HepG2 (cell line): Measurements from ENCODE around the gene RAD51AP1. TPM values are rescaled to one million over a fixed set of nuclear protein-coding genes. Genes with fewer than 3 reads are reported as not detected.

Source experiments
- ELF3 ChIP-seq: IDR thresholded peaks from 2 replicates; pipeline ENCODE4 v1.6.1; 2016; ENCODE audit warnings: missing genetic modification reagents, missing compliant biosample characterization
- HOXA5 ChIP-seq: sonication (generic); formaldehyde crosslinking; IDR thresholded peaks from 2 replicates; pipeline ENCODE4 v1.4.0; 2020; ENCODE audit warnings: missing genetic modification reagents
- PRMT3 ChIP-seq: sonication (generic); formaldehyde crosslinking; IDR thresholded peaks from 2 replicates; pipeline ENCODE4 v1.8.1; 2022; ENCODE audit warnings: low read depth, mild to moderate bottlenecking, moderate library complexity, missing genetic modification reagents, borderline replicate concordance
- SMAD9 ChIP-seq: sonication (generic); formaldehyde crosslinking; IDR thresholded peaks from 2 replicates; pipeline ENCODE4 v1.5.1; 2020; ENCODE audit warnings: mild to moderate bottlenecking, missing genetic modification reagents
- TAF15 ChIP-seq: fragments of 200-400 bp; formaldehyde crosslinking; IDR thresholded peaks from one replicate; pipeline ENCODE4 v1.6.1; 2018; ENCODE audit warnings: mild to moderate bottlenecking, low read depth, low read length; ENCODE audit not compliant: poor library complexity, severe bottlenecking
- ZBTB7B ChIP-seq: sonication (generic); formaldehyde crosslinking; IDR thresholded peaks from 2 replicates; pipeline ENCODE4 v1.4.0; 2020; ENCODE audit warnings: missing genetic modification reagents
- polyA plus RNA-seq, 8 experiments: library from polyadenylated mRNA; depleted of rRNA in 3 of 8; stranded (reverse) in 7 of 8; unstranded in 1 of 8; fragments of >200 nt; fragmentation: Illumina TruSeq in 4 of 8; extraction: Trizol in 4 of 8; gene quantifications; 2 replicates each; pipeline versions ENCODE4 v1.2.1 to v1.2.3, GENCODE V29; 2011 to 2016; ENCODE audit warnings: low read depth in 4 of 8, missing spikeins in 1 of 8, mixed read lengths in 1 of 8; ENCODE audit not compliant: insufficient read depth in 1 of 8
- total RNA-seq, 5 experiments: library from RNA; depleted of rRNA; stranded (reverse); fragments of >200 nt; fragmentation: Illumina TruSeq; extraction: Trizol; gene quantifications; 2 replicates each; pipeline ENCODE4 v1.2.3, GENCODE V29; 2016; ENCODE audit warnings: low read depth in 1 of 5
- TF ChIP-seq, protein P1 (sequence below), 2 experiments: sonication (generic) in 1 of 2; formaldehyde crosslinking in 1 of 2; IDR thresholded peaks; 2 replicates each; pipeline versions ENCODE4 v1.6.1 to v1.9.0; 2014 to 2022; ENCODE audit warnings: antibody characterized with exemption in 1 of 2, borderline replicate concordance in 1 of 2, inconsistent platforms in 1 of 2, low read depth in 1 of 2, missing genetic modification reagents in 1 of 2
- TF ChIP-seq, protein P2 (sequence below): sonication (generic); formaldehyde crosslinking; IDR thresholded peaks from 2 replicates; pipeline ENCODE4 v1.4.0; 2020; ENCODE audit warnings: missing genetic modification reagents, borderline replicate concordance
- TF ChIP-seq, protein P3 (sequence below), 2 experiments: fragments of 450-650 bp in 1 of 2; sonication (generic) in 1 of 2; formaldehyde crosslinking in 1 of 2; IDR thresholded peaks; 2 replicates each; pipeline versions ENCODE4 v1.6.1 to v1.8.0; 2016 to 2022; ENCODE audit warnings: antibody characterized with exemption in 1 of 2, mild to moderate bottlenecking in 1 of 2, missing genetic modification reagents in 1 of 2

RAD51AP1 gene
- total and polyA plus RNA-seq, 2 of the 13 experiments (the other 11 are each of a cell fraction or from before 2014, with no cell fraction given) = 16.6 to 49.3 TPM

DNA sequence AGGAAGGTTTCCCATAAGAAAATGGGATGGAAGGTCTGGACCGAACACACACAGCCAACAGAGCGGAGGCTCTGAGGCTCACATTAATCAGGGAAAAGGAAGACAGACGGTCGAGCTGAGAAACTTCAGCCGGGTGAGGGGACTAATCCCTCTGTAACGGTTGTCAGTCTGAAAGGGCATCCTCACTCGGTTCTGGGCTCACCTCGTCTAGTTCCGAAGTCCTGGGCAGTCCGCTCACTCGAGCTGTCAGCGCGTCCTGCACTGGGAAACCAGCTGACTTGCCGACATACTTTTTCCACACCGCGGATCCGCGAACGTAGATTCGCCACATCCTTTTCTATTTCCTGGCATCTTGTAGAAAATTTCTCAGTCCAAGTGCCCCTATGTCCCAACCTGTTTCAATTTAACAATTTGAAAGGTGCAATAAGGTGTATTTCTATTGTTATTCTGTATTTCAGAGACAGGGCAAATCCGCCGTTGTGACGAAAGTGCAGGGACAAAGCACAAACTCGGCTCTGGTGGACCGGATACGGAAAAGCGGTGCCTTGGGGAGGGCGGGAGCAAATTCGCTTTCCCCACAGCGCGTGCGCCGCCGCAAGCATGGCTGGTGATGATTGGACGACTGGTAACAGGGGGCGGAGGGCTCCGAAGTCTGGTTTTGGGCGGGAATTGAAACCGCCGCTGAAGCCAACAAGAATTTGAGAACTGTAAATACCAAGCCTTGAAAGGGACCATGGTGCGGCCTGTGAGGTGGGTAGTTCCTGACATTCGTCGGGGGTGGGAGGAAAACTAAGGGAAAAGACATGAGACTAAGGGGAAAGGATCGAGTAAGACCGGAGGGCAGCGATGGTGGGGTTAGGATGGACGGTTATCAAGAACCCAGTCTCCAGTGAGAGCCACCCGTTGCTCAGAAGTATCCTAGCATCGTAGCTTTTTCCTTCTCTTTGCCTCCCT lies at the start of gene RAD51AP1 (continued):
- TF ChIP-seq, protein P1, sequence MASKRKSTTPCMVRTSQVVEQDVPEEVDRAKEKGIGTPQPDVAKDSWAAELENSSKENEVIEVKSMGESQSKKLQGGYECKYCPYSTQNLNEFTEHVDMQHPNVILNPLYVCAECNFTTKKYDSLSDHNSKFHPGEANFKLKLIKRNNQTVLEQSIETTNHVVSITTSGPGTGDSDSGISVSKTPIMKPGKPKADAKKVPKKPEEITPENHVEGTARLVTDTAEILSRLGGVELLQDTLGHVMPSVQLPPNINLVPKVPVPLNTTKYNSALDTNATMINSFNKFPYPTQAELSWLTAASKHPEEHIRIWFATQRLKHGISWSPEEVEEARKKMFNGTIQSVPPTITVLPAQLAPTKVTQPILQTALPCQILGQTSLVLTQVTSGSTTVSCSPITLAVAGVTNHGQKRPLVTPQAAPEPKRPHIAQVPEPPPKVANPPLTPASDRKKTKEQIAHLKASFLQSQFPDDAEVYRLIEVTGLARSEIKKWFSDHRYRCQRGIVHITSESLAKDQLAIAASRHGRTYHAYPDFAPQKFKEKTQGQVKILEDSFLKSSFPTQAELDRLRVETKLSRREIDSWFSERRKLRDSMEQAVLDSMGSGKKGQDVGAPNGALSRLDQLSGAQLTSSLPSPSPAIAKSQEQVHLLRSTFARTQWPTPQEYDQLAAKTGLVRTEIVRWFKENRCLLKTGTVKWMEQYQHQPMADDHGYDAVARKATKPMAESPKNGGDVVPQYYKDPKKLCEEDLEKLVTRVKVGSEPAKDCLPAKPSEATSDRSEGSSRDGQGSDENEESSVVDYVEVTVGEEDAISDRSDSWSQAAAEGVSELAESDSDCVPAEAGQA (IDR thresholded peaks at IDR 0.05; ENCODE audit: low read depth) = peak; percentile 80; the same call in 1 of the 2 replicates
- TF ChIP-seq, protein P1 (CRISPR knock-in tag; IDR thresholded peaks at IDR 0.05; ENCODE audit: borderline replicate concordance) = no peak
- TF ChIP-seq SMAD9 (no peak), ELF3 (CRISPR knock-in tag) (peak; percentile 62; the same call in 1 of the 2 replicates), HOXA5 (CRISPR knock-in tag) (no peak; the same call in 1 of the 2 replicates), ZBTB7B (CRISPR knock-in tag) (peak; percentile 55; the same call in 1 of the 2 replicates), TAF15 (no peak), PRMT3 (CRISPR knock-in tag) (no peak)
- TF ChIP-seq, protein P2, sequence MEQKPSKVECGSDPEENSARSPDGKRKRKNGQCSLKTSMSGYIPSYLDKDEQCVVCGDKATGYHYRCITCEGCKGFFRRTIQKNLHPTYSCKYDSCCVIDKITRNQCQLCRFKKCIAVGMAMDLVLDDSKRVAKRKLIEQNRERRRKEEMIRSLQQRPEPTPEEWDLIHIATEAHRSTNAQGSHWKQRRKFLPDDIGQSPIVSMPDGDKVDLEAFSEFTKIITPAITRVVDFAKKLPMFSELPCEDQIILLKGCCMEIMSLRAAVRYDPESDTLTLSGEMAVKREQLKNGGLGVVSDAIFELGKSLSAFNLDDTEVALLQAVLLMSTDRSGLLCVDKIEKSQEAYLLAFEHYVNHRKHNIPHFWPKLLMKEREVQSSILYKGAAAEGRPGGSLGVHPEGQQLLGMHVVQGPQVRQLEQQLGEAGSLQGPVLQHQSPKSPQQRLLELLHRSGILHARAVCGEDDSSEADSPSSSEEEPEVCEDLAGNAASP = no peak; the same call in 1 of the 2 replicates
- TF ChIP-seq, protein P3, sequence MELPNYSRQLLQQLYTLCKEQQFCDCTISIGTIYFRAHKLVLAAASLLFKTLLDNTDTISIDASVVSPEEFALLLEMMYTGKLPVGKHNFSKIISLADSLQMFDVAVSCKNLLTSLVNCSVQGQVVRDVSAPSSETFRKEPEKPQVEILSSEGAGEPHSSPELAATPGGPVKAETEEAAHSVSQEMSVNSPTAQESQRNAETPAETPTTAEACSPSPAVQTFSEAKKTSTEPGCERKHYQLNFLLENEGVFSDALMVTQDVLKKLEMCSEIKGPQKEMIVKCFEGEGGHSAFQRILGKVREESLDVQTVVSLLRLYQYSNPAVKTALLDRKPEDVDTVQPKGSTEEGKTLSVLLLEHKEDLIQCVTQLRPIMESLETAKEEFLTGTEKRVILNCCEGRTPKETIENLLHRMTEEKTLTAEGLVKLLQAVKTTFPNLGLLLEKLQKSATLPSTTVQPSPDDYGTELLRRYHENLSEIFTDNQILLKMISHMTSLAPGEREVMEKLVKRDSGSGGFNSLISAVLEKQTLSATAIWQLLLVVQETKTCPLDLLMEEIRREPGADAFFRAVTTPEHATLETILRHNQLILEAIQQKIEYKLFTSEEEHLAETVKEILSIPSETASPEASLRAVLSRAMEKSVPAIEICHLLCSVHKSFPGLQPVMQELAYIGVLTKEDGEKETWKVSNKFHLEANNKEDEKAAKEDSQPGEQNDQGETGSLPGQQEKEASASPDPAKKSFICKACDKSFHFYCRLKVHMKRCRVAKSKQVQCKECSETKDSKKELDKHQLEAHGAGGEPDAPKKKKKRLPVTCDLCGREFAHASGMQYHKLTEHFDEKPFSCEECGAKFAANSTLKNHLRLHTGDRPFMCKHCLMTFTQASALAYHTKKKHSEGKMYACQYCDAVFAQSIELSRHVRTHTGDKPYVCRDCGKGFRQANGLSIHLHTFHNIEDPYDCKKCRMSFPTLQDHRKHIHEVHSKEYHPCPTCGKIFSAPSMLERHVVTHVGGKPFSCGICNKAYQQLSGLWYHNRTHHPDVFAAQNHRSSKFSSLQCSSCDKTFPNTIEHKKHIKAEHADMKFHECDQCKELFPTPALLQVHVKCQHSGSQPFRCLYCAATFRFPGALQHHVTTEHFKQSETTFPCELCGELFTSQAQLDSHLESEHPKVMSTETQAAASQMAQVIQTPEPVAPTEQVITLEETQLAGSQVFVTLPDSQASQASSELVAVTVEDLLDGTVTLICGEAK (IDR thresholded peaks at IDR 0.05) = peak; percentile 49; the same call in 1 of the 2 replicates
- TF ChIP-seq, protein P3 (CRISPR knock-in tag; IDR thresholded peaks at IDR 0.05) = no peak; the same call in 1 of the 2 replicates
